ENCODE results near the gene MFAP3.

MFAP3 gene

DNA sequence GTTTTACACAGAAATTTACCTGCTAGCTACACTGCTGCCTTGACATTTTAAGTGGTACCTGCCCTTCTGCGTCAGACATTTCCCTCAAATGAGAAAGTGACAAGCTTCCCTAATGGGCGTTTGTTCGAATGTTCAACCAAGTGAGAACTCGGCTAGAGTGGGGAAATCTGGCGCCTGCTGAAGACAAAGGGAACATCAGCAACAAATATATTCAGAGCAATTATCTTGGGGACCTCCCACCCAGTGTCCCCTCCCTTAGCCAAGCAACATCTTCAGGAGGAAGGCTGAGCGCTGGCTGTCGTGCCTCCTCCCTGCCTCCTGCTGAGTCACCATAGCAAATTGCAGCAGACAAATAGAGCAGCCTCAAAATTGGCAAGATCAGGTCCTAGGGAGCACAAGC is 57.1 kb downstream of the MFAP3 start:
- no peak for DNase-seq

DNA sequence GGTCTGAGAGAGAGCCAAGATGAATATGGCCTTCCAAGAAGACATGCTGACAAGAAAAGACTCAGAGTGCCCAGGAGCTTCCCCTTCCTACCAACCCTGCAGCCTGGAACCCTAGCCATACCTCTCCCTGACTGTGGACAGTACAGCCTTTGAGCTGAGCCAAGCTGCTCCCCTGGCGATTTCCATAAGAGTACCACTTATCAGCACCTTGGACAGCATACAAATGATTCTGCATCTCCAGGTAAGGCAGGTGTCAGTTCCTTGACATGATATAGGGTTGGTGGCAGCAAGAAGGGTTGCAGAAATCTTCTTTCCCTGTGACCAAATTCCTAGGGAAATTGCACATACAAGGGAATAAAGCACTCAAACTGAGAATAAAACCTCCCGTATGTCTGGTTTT is 58.3 kb downstream of the MFAP3 start:
- no peak for DNase-seq

DNA sequence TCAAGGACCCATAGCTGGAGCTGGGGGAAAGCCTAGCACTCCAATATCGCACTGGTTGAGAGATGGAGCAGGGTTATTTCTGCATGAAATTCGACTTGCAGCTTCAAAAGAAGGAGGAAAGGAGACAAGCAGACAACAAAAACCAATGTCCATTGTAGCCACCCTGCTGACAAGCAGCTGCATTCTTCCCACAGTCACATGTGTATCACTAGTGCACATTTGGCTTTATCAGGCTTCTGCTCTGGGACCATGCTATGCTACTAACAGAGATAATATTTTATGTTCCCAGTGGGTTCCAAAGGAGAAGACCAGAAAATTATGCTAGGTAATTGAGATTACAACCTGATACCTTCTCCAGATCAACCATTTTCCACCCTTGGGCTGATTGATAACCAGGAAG is 59.7 kb downstream of the MFAP3 start:
- DNase-seq: no peak

DNA sequence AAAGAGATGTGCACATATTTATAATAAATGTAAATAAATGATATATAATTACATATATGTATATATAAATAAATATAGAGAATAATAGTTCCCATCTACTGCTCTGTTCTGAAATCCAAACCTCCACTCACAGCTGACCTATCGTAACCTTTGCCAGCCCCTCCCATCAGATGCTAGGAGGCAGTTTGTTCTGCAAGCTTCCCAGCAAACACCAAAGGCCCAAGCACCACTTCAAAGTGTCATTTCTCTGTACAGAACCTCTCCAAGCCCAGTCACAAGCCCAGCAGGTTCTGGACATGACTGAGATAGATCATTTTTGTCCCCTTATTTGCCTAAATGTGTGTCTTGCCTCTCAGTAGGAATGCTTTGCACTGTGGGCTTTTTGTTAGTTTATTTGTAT is 62.4 kb downstream of the MFAP3 start:
- DNase-seq: no peak

DNA sequence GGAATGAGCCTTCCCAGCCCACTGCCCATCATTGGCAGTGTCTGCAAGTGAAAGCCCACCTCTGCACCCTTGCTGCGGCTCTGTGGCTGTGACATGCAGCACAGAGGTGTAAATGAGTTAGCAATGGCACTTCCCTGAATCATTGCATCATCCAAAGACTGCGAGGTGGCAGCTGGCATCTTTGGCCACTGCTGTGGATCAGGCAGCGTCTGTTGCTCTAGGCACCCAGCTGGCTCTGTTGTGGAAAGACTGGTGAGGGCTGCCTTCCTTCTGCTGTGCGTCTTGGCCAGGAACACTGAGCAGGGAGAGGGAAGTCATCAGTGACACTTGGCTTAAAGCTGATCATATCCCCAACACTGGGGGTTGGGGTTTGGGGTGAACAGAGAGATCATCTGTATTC is 64.5 kb downstream of the MFAP3 start:
- no peak for DNase-seq

All from SIG-M5 (cell line).